Lower leg skin (tissue), 4 donors: ENCODE measurements around the gene KIF26B. TPM values are rescaled to one million over a fixed set of nuclear protein-coding genes. Genes with fewer than 3 reads are reported as not detected.
"Not testable (repeated sequence)": the region's sequence is repeated elsewhere in the genome, so short reads cannot be mapped to it uniquely, and the experiment has no call there.

ENCODE experiments used
- DNase-seq, 2 donors: peaks; one replicate each; pipeline ENCODE4 v3.0.0-alpha.2; 2019; ENCODE audit warnings: low spot score in 2 of 2
- H3K4me3 ChIP-seq: fragments of 200-600 bp; sonication (generic); 2 replicates; pipeline ENCODE4 v1.5.1; 2017; ENCODE audit warnings: mild to moderate bottlenecking, low read depth; ENCODE audit not compliant: poor library complexity, severe bottlenecking
- POLR2A ChIP-seq, 2 donors: fragments of 450-650 bp; IDR thresholded peaks; one replicate each; pipeline ENCODE4 v1.6.1; 2016 to 2017; ENCODE audit warnings: antibody characterized with exemption in 2 of 2, mild to moderate bottlenecking in 1 of 2, moderate library complexity in 1 of 2
- WGBS, 2 donors: methylation state at CpG; one replicate each; pipeline ENCODE4 v1.1.5; 2018; 5-methylcytosine and 5-hydroxymethylcytosine counted together
- intact Hi-C: fragments of 100-400 bp; cut with DNase I; formaldehyde crosslinking; loops from one replicate; pipeline ENCODE4 v1.15.0; 2023; ENCODE audit warnings: low total_unique reads
- total RNA-seq, 4 donors: library from RNA; depleted of rRNA; stranded (reverse); fragments of >200 nt; gene quantifications; one replicate each; pipeline ENCODE4 v1.1.0, GENCODE V29; 2016
- TF ChIP-seq, protein P1 (sequence below), 3 donors: fragments of 450-650 bp; IDR thresholded peaks; one replicate each; pipeline ENCODE4 v1.5.1; 2016; ENCODE audit warnings: antibody characterized with exemption in 3 of 3, mild to moderate bottlenecking in 3 of 3, moderate library complexity in 2 of 3

The KIF26B gene
- total RNA-seq, 4 donors from 2014 or later, result 3.9 to 6.6 (median 5.7) TPM

DNA sequence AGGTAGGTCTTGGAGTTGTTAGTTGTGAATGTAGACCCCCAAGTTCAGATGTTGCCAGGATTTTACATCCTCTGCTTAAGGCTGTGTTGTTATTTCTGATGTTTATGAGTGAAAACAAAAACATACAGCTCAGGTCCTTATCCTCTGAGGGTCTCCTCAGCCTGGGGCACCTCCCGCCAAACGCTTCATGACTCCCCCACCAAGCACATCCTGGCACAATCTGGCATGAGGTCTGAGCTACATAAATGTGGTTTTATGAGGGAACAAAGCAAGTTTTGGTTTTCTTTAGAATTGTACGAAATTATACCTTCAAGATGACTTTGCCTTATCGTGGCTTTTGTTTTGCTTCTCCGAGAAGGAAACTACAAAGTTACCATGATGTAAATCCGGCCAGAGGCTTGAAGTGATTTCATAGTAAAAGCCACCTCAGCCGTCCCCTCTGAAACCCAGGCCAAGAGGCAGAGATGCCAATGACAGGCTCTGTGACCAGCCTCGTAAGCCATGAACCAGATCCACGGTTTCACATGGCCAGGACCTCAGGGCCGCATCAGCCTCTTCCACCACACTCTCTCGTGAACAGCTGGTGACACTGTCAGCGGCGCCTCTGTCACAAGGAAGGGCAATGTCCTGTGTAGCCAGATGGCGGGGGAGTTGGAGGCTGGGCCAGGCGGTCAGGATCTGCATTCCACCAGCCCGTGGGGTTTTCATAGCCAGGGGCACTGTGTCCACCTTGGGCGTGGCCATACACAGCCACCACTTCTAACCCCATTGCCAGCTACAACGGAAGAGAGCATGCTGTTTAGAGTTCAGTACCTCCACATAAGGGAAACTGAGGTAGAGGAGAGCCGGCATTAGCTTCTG is 199.4 kb downstream of the KIF26B start:
- no peak overlapping the region for H3K4me3 ChIP-seq
- TF ChIP-seq, protein P1, sequence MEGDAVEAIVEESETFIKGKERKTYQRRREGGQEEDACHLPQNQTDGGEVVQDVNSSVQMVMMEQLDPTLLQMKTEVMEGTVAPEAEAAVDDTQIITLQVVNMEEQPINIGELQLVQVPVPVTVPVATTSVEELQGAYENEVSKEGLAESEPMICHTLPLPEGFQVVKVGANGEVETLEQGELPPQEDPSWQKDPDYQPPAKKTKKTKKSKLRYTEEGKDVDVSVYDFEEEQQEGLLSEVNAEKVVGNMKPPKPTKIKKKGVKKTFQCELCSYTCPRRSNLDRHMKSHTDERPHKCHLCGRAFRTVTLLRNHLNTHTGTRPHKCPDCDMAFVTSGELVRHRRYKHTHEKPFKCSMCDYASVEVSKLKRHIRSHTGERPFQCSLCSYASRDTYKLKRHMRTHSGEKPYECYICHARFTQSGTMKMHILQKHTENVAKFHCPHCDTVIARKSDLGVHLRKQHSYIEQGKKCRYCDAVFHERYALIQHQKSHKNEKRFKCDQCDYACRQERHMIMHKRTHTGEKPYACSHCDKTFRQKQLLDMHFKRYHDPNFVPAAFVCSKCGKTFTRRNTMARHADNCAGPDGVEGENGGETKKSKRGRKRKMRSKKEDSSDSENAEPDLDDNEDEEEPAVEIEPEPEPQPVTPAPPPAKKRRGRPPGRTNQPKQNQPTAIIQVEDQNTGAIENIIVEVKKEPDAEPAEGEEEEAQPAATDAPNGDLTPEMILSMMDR (IDR thresholded peaks at IDR 0.05), result no peak
- no peak for TF ChIP-seq POLR2A (IDR thresholded peaks at IDR 0.05)
- no peak for DNase-seq
- 86 to 90% methylated on average over 19 of the region's 19 CpGs for WGBS, 2 donors
- intact Hi-C loops, result no loop called here

DNA sequence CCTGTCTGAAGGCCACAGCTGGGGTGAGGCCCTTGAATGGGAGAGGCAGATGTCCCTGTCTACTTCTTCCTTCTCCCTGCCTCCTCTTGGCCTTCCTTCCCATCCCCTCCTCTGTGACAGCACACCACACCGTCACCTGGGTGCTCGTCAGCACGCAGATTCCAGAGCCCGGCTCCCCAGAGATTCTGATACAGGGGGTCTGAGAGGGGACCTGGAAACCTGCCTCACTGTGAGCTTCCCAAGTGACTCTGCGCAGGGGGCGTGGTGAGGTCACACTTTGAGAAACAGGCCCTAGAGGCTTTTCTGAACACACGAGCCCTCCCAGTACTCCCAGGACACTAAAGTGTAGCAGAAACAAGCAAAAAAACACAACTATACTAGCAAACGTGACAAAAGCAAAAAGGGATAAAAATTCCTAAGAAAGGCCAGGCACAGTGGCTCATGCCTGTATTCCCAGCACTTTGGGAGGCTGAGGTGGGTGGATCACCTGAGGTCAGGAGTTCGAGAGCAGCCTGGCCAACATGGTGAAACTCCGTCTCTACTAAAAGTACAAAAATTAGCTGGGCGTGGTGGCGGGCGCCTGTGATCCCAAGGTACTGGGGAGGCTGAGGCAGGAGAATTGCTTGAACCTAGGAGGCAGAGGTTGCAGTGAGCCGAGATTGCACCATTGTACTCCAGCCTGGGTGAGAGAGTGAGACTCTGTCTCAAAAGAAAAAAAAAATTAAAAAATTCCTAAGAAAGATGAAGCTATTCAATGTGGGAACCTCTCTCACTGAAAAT is 201.3 kb downstream of the KIF26B start:
- H3K4me3 ChIP-seq, intact Hi-C loops, DNase-seq: not testable (repeated sequence)
- 94% methylated on average over 14 of the region's 14 CpGs for WGBS, 2 donors

DNA sequence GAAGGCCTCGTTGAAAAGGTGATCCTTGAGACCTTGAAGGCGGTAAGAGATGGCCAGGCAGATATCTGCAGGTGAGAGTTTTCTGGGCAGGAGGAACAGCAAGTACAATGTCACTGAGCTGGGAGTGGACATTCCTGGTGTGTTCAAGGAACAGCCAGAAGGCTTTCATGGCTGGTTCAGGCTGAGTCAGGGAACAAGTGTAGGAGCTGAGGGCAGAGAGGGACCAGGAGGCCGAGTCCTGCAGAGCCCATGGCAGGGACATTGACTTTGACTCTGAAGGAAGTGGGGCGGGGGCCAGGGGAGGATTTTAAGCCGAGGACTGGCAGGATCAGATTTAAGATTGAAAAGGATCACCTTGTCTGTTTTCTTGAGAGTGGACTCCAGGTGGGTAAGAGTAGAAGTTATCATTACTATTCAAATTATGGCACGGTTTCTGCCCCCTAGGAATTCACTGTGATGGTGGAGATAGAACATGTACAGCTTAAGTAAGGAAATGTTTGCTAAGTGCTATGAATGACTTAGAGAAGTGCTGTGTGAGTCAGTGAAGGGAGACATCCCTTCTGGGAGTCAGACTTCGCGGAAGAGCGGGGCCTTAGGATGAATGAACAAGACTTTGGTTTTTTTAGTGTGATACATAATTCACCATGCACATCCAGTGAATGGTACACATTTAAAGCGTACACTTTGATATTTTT is 202.3 kb downstream of the KIF26B start:
- intact Hi-C loops, result no loop called here
- DNase-seq, result no peak
- H3K4me3 ChIP-seq, result no peak overlapping the region
- 93 to 94% methylated on average over 10 of the region's 10 CpGs for WGBS, 2 donors
- TF ChIP-seq POLR2A (IDR thresholded peaks at IDR 0.05), result no peak
- TF ChIP-seq, protein P1 (IDR thresholded peaks at IDR 0.05), result no peak

DNA sequence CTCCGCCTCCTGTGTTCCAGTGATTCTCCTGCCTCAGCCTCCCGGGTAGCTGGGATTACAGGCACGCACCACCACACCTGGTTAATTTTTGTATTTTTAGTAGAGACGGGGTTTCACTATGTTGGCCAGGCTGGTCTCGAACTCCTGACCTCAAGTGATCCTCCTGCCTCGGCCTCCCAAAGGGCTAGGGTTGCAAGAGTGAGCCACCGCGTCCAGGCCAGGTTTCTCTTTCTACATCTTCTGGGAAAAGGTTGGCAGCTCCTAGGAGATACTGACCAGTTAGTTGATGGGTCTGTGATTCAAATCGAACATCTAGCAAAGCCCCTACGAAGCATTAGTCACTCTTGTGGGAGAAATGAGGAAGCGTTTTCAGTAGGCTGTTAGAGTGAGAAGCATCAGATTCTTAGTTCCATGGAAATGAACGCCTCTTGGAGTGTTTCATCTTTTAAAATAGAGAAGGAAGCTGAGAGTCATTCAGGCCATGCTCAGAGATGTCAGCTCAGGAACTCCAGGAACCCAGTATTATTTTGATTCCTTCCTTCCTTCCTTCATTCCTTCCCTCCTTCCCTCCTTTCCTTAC is 204.4 kb downstream of the KIF26B start:
- intact Hi-C loops, H3K4me3 ChIP-seq, DNase-seq: not testable (repeated sequence)
- 89 to 97% methylated on average over 12 of the region's 12 CpGs for WGBS, 2 donors

DNA sequence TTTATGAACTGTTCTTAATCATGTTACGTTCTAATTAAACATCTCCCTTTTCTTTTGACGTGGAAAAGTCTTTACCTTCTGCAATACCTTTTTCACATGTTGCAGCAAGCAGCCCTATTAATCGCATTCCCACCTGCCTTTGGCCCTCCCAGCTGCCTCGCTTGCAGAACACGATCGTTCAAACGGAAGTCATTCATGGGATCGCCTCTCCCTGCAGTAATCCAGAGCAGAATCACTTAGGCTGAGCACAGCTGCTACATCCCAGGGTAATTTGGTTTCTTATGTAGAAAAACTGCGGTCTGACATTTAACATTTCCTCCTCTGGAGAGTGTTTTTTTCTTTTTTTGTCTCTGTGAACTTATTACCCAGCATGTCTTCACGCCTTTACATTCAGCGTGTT is 206.3 kb downstream of the KIF26B start:
- DNase-seq, result no peak
- 54% methylated on average over 11 of the region's 11 CpGs for WGBS, 2 donors
- no peak overlapping the region for H3K4me3 ChIP-seq
- TF ChIP-seq, protein P1 (IDR thresholded peaks at IDR 0.05), result no peak
- TF ChIP-seq POLR2A (IDR thresholded peaks at IDR 0.05), result no peak
- intact Hi-C loops, result no loop called here

DNA sequence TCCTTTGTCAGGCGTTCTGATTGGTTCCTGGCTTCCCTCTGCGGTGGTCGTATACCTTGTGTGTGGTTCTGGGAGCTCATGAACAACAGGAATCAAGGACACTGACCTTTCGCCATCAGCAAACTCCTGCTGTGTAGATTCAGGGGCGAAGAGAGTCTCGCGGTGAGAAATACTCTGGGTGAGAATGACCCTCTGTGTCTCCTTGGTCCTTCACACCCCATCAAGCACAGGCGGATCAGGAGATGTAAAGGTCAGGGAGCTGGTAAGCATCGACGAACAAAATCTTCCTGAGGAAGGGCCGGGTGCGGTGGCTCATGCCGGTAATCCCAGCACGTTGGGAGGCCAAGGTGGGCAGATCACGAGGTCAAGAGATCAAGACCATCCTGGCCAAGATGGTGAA is 207.2 kb downstream of the KIF26B start:
- H3K4me3 ChIP-seq, result no peak overlapping the region
- TF ChIP-seq, protein P1 (IDR thresholded peaks at IDR 0.05), result no peak
- TF ChIP-seq POLR2A (IDR thresholded peaks at IDR 0.05), result no peak
- DNase-seq, result no peak
- intact Hi-C loops, result no loop called here
- WGBS, 2 donors, result 93 to 96% methylated on average over 15 of the region's 15 CpGs
